WI38 (cell line): ENCODE data around the gene AVPR1B.

Experiments used
- H3K4me3 ChIP-seq: 2 replicates; pipeline ENCODE4 v1.5.1; 2011; ENCODE audit warnings: low read depth, mild to moderate bottlenecking, control low read depth, low read length
- TF ChIP-seq, protein P1 (sequence below): IDR thresholded peaks from 2 replicates; pipeline ENCODE4 v1.5.1; 2012; ENCODE audit warnings: low read depth, mild to moderate bottlenecking, control low read depth, low read length

The AVPR1B gene

DNA sequence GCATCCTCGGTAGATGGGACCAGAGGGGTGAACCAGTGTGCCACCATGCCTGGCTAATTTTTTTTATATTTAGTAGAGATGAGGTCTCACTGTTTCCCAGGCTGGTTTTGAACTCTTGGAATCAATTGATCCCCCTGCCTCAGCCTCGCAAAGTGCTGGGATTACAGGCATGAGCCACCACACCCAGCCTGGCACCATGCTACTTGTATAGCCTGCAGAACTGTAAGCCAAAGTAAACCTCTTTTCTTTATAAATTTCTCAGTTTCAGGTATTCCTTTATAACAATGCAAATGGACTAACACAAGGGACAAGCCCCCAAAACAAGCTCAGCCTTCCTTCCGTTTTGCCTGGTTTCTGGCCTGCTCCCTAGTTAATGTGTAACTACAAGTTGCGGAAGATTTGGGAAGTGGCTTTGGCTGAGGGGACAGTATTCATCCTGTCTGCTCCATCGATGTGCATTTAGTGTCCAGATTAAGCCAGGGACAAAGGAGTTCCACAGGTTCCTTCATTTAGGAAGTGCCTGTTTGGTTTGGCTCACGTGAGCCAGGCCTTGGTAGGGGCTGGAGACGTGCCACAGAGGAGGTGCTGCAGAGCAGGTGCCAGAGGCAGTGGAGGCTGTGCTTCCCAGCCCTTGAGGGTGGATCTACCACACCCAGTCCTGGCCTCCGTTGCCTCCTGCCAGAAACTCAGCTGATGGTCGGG lies 4.4 kb downstream of the AVPR1B start:
- H3K4me3 ChIP-seq = no peak overlapping the region
- TF ChIP-seq, protein P1, sequence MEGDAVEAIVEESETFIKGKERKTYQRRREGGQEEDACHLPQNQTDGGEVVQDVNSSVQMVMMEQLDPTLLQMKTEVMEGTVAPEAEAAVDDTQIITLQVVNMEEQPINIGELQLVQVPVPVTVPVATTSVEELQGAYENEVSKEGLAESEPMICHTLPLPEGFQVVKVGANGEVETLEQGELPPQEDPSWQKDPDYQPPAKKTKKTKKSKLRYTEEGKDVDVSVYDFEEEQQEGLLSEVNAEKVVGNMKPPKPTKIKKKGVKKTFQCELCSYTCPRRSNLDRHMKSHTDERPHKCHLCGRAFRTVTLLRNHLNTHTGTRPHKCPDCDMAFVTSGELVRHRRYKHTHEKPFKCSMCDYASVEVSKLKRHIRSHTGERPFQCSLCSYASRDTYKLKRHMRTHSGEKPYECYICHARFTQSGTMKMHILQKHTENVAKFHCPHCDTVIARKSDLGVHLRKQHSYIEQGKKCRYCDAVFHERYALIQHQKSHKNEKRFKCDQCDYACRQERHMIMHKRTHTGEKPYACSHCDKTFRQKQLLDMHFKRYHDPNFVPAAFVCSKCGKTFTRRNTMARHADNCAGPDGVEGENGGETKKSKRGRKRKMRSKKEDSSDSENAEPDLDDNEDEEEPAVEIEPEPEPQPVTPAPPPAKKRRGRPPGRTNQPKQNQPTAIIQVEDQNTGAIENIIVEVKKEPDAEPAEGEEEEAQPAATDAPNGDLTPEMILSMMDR = no peak

DNA sequence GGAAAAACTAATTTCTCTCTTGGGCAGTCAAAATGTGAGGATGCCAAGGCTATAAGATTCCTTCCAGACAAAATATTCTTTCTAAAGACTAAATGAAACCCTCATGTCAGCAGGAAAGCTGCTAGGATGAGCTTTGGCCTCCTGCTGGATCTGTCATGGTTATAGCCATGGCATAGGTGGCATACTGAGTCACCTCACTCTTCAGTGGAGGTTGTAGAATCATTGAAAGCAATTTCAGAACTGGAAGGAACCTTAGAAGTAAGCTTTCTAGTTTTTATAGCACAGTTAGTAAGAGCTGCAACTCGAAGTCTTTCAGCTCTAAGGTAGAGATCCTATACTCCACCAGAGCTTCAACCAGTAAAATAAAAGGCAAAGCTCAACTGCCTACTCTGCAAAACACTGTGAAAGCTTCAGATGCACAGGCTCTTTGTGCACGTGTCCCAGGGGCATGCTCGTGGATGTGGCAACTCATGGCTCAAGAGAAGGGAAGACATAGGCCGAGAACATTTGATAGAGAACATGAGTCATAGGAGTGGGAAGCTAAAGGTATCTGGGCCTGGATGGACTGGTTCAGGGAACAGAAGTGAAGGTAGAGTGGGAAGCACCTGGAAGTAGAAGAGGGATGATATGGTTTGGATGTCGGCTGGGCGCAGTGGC lies 5.8 kb downstream of the AVPR1B start:
- TF ChIP-seq, protein P1 = no peak
- no peak overlapping the region for H3K4me3 ChIP-seq

DNA sequence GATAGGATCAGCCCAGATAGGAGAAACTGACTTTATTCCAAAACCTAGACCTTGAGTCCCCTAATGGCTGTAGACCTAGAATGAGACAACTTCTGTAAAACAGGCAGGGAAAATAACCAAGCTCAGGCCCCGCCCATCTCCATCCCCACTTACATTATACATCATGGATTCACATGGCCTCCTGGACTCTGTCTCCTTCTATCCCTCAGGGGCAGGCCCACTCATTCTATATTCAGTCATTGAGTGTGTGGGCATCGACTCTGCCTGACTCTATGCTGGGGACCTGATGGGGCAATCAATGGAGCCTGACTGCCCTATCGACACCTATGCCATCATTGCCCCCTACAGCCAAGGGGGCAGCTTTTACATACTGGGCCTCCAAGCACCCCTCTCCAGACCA lies 6.4 kb downstream of the AVPR1B start:
- H3K4me3 ChIP-seq = no peak overlapping the region
- TF ChIP-seq, protein P1 = no peak

DNA sequence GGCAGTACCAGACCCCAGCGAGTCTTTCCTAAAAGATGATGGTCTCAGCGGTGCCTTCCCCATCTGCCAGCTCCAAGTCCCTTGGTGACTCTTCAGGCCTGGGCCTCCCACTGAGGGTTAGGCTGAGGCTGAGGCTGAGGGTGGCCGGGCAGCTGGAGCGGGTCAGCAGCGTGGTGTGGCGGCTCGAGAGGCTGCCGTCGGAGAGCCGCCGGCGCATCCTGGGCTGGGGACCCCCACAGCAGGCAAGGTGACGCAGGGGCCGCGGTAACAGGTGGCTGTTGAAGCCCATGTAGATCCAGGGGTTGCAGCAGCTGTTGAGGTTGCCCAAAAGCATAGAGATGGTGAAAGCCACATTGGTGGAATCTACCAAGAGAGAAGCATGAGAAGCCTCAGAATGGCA lies 7.0 kb downstream of the AVPR1B start:
- no peak overlapping the region for H3K4me3 ChIP-seq
- TF ChIP-seq, protein P1 = no peak

DNA sequence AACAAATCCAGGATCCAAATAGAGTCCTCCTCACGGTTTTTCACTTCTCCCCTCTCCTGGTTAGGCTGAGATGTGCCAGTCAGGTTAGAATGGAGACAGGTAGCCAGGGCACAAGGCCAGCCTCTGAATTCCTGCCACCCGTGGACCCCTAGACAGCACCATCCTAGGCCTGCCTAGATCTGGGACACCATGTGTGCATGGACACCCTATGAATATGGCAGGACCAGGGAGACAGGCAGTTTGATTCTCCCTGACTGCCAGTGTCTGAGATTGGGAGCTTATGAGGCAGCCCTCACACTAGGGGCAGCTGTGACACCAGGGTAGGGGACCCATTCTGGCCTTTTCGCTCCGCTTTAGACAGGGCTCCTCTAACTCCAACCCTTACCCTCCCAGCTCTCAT lies 7.5 kb downstream of the AVPR1B start:
- TF ChIP-seq, protein P1 = no peak
- no peak overlapping the region for H3K4me3 ChIP-seq

DNA sequence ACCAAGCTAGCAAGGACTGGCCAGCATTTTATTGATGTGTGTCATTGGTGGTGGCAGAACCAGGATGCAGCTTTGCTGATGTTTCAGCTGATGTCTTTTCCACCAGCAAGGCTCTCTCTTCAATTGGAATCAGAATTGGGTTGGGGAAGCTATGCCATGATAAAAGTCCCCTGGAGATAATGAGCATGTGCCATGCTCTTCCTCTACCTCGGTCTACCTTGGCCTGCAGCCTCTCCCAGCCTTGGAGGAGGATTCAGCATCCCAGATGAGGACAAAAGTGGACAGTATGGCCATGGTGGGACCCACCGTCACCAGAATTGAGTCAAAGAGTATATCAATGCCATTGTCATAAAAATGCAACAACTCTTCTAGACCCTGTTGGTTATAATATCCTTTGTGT lies 8.6 kb downstream of the AVPR1B start:
- TF ChIP-seq, protein P1 = no peak
- no peak overlapping the region for H3K4me3 ChIP-seq

DNA sequence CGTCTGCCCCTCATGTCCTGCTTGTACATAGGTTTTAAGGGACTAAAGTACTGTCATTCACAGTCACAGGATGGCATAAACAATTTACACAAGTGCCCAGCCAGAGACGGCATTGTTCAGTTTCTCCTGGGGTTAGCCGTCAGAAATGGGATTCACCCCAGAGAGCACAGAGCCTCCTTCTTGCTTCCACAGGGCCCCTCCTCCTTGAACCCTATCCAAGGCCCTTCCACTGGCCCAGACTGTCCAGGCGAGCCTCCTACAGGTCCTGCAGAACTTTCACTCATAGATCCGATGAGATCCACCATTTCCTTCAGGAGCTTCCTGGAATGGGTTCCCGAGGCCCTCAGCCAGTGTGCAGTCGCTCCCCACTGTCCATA lies 10.0 kb downstream of the AVPR1B start:
- TF ChIP-seq, protein P1 = no peak
- H3K4me3 ChIP-seq = no peak overlapping the region
